ENCODE measurements around the gene REG3G.

The REG3G gene

DNA sequence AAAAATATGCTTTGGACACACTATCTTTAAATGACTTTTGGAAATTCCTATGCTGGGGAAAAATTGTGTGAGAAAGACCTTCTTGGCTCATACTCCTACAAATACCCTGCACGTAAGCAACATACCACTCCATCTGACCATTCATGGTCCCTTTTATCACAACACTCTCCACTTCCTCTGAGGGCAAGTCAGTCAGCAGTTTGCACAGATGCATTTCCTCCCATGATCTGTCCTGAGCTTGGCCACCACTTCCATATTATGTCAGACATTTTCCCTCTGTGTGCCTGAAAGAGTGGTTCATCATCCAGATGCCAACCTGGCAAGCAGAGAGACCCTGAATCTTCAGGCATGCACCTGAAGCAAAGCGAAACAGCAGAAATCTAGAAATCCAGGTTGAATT is 16.1 kb upstream of the REG3G start:
- TF ChIP-seq TOX (CRISPR knock-in tag; IDR thresholded peaks at IDR 0.05; ENCODE audit: borderline replicate concordance) (no peak), CSRNP3 (CRISPR knock-in tag; IDR thresholded peaks at IDR 0.05) (no peak), ZNF8 (CRISPR knock-in tag; IDR thresholded peaks at IDR 0.05) (no peak)
- TF ChIP-seq, protein P1, sequence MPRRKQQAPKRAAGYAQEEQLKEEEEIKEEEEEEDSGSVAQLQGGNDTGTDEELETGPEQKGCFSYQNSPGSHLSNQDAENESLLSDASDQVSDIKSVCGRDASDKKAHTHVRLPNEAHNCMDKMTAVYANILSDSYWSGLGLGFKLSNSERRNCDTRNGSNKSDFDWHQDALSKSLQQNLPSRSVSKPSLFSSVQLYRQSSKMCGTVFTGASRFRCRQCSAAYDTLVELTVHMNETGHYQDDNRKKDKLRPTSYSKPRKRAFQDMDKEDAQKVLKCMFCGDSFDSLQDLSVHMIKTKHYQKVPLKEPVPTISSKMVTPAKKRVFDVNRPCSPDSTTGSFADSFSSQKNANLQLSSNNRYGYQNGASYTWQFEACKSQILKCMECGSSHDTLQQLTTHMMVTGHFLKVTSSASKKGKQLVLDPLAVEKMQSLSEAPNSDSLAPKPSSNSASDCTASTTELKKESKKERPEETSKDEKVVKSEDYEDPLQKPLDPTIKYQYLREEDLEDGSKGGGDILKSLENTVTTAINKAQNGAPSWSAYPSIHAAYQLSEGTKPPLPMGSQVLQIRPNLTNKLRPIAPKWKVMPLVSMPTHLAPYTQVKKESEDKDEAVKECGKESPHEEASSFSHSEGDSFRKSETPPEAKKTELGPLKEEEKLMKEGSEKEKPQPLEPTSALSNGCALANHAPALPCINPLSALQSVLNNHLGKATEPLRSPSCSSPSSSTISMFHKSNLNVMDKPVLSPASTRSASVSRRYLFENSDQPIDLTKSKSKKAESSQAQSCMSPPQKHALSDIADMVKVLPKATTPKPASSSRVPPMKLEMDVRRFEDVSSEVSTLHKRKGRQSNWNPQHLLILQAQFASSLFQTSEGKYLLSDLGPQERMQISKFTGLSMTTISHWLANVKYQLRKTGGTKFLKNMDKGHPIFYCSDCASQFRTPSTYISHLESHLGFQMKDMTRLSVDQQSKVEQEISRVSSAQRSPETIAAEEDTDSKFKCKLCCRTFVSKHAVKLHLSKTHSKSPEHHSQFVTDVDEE (CRISPR knock-in tag; IDR thresholded peaks at IDR 0.05): no peak
- no peak for ATAC-seq

DNA sequence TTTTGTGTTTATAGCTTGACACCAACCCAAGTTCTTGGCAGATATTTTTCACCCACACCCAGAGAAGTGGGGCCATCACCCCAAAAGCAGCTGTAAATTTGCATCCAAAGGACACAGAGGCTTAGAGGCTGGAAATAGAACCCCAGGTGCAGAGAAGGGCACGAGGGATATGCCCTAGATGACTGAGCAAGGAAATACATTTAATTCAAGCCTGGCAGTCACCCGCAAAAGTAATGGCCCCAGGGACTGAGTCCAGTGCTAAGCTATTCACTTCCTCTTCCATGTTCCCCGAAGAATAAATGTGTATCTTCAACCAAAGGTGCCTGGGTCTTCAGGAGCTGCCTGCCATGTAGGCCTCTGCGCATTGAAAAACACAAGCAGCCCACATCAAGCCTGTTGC is 14.0 kb upstream of the REG3G start:
- TF ChIP-seq ZFP3 (CRISPR knock-in tag; IDR thresholded peaks at IDR 0.05) (no peak), SNAI2 (CRISPR knock-in tag; IDR thresholded peaks at IDR 0.05) (no peak), PATZ1 (CRISPR knock-in tag; IDR thresholded peaks at IDR 0.05; ENCODE audit: borderline replicate concordance) (no peak), RARB (CRISPR knock-in tag; IDR thresholded peaks at IDR 0.05) (no peak), ZNF8 (CRISPR knock-in tag; IDR thresholded peaks at IDR 0.05) (no peak), ZNF70 (CRISPR knock-in tag; IDR thresholded peaks at IDR 0.05) (no peak), ZNF565 (CRISPR knock-in tag; conservative IDR thresholded peaks at IDR 0.05; ENCODE audit: low read depth) (no peak), PPARA (CRISPR knock-in tag; IDR thresholded peaks at IDR 0.05; ENCODE audit: borderline replicate concordance) (no peak), TCF4 (CRISPR knock-in tag; IDR thresholded peaks at IDR 0.05; ENCODE audit: borderline replicate concordance) (no peak), ISL1 (CRISPR knock-in tag; IDR thresholded peaks at IDR 0.05) (no peak), GLIS3 (CRISPR knock-in tag; IDR thresholded peaks at IDR 0.05) (no peak), ESRRG (CRISPR knock-in tag; IDR thresholded peaks at IDR 0.05) (no peak), ARNTL (CRISPR knock-in tag; IDR thresholded peaks at IDR 0.05; ENCODE audit: borderline replicate concordance, low read depth) (no peak), ZC3H10 (CRISPR knock-in tag; IDR thresholded peaks at IDR 0.05) (no peak)
- TF ChIP-seq, protein P1 (CRISPR knock-in tag; IDR thresholded peaks at IDR 0.05): no peak
- no peak for ATAC-seq

- ATAC-seq: no peak
- TF ChIP-seq RARB (CRISPR knock-in tag; IDR thresholded peaks at IDR 0.05) (no peak), ZNF70 (CRISPR knock-in tag; IDR thresholded peaks at IDR 0.05) (no peak), PPARA (CRISPR knock-in tag; IDR thresholded peaks at IDR 0.05; ENCODE audit: borderline replicate concordance) (no peak), ZNF565 (CRISPR knock-in tag; conservative IDR thresholded peaks at IDR 0.05; ENCODE audit: low read depth) (no peak), ESRRG (CRISPR knock-in tag; IDR thresholded peaks at IDR 0.05) (no peak), CSDC2 (CRISPR knock-in tag; IDR thresholded peaks at IDR 0.05) (no peak), ZNF8 (CRISPR knock-in tag; IDR thresholded peaks at IDR 0.05) (no peak), SNAI2 (CRISPR knock-in tag; IDR thresholded peaks at IDR 0.05) (no peak), ARNTL (CRISPR knock-in tag; IDR thresholded peaks at IDR 0.05; ENCODE audit: borderline replicate concordance, low read depth) (no peak), BACH2 (CRISPR knock-in tag; IDR thresholded peaks at IDR 0.05; ENCODE audit: borderline replicate concordance) (no peak), PATZ1 (CRISPR knock-in tag; IDR thresholded peaks at IDR 0.05; ENCODE audit: borderline replicate concordance) (no peak)
- TF ChIP-seq, protein P2, sequence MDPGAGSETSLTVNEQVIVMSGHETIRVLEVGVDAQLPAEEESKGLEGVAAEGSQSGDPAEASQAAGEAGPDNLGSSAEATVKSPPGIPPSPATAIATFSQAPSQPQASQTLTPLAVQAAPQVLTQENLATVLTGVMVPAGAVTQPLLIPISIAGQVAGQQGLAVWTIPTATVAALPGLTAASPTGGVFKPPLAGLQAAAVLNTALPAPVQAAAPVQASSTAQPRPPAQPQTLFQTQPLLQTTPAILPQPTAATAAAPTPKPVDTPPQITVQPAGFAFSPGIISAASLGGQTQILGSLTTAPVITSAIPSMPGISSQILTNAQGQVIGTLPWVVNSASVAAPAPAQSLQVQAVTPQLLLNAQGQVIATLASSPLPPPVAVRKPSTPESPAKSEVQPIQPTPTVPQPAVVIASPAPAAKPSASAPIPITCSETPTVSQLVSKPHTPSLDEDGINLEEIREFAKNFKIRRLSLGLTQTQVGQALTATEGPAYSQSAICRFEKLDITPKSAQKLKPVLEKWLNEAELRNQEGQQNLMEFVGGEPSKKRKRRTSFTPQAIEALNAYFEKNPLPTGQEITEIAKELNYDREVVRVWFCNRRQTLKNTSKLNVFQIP (CRISPR knock-in tag; IDR thresholded peaks at IDR 0.05; ENCODE audit: borderline replicate concordance, low read depth): no peak
- TF ChIP-seq, protein P1 (CRISPR knock-in tag; IDR thresholded peaks at IDR 0.05): no peak
Observed at GRCh38 chr2:79013629-79014028, 11.9 kb upstream of the REG3G start.
